Esophagus mucosa (tissue), 1 donor: ENCODE data around the gene CEBPE. TPM values are rescaled to one million over a fixed set of nuclear protein-coding genes. Genes with fewer than 3 reads are reported as not detected.
A peak's percentile ranks its signal among the peaks of the same experiment; 100 is the strongest.

Experiments used
- ATAC-seq: fragments of 200-7000 bp; cut with Tn5 transposase; one replicate; pipeline ENCODE4 v1.9.1; 2020
- total RNA-seq: library from RNA; stranded (reverse); gene quantifications from one replicate; pipeline ENCODE4 v1.2.4, GENCODE V29; 2023
- donor health status: DM: yes; HTN: yes; CAD: no.

The CEBPE gene
- total RNA-seq, 1 donor from 2014 or later: not detected

DNA sequence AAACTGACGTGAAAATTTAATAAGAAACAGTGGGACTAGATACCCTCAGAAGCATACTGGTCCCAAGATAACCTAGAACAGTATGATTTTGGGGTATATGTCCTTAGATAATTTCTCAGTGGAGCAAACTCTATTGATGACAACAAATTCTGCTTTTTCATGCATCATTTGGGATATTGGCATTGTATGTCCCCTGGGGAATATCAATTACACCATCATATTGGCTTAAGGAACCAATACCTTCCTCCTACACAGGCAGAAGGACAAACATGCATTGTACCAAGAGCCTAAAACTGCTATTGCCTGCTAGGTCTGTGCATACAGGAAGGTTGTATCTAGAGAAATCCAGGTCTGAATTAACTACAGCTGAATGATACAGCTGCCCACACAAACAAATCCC lies 44.1 kb downstream of the CEBPE start:
- ATAC-seq: no peak

DNA sequence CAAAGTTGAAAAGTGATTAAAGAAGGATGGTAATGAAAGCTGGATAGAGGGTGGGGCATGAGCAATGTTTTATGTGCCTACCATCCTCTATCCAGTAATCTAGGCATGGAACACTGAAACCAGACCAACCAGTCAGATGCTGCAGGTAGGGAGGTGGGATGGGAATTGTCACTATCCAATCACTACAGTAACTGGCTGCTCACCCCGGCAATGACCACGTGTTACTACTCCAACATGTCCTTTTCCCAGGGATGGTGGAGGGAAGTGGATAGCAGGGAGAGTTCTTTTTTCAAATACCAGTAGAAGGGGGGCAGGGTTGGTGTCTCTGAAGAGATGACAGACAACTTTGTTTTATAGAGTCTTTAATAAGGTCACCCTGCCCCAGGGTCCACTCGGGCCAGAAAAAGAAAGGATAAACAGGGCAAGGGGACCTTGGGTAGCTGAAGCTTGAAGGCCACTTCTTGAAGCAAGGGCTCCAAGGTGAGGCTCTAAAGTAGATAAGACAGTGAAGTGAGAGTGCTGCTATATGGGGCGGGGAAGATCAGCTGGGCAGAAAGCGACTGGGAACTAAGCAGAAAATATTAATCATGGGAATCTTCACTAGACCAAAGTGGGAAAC lies 47.0 kb downstream of the CEBPE start:
- ATAC-seq: peak; percentile 76

DNA sequence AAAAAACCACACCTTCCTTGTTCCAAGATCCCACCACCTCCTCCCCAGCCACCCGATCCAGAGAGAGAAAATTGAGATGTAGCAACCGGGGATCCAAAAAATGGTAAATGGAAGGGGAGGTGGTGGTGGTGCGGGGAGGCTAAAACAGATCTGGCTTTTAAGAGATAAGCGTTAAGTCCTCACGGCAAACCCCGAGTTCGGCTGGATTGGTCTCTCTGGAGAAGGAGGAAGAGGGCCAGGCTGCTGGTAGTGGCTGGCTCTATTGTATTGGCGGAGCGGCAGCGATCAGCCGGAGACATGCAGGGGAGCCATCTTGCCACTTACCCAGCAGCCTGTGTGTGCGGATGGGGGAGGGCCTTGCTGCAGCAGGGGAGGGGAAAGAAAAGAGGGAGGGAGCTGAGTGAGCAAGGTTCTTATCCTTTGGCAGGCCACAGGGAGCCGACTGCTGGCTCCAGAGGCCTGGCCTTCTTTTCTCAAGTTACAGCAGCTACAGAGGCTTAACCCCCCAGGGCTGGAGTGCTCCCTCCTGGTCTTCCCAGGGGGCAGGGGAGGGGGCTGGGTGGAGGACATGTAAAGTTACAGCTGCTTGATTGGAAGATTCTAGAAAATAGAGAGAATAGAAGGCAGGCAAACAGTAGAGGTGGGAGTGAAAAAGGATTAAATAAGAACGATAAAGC lies 47.7 kb downstream of the CEBPE start:
- peak; percentile 82 for ATAC-seq

DNA sequence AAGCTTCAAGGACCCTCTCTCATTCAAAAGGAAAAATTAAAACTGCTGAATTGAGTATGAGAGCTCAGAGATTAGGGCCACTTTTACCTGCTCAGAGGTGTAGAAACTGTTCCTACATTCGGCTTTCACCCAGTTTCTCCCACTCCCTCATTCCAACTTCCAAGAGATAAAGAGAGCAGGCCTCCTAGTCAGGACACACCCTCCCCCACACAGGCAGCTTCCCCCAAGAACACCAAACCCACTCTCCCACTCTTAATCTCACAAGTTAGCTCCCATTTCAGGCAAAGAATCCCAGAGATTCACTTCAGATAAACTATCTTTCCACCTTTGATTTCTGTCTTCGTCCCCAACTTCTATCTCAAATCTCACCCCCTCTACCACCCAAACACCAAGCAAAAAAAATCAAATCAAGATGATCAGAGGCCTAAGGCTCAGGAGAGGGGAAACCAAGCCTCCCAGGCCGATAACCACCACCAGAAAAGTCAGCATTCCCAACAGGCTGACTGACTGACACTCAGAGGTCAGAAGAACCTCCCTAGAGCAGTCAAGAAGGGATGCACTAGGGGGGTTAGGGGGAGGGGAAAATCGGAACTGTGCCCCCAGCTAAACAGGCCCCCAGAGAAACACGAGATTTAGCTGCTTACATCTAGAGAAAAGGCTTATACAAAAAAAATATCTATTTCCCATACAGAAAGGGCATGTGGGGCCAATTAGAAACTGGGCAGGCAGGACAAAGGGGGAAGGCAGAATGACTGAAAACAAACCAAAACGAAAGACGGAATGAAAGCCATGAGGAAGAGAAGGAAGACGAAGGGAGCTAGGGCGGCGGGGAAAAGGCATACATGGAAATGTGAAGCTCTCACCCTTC lies 48.6 kb downstream of the CEBPE start:
- no peak for ATAC-seq

DNA sequence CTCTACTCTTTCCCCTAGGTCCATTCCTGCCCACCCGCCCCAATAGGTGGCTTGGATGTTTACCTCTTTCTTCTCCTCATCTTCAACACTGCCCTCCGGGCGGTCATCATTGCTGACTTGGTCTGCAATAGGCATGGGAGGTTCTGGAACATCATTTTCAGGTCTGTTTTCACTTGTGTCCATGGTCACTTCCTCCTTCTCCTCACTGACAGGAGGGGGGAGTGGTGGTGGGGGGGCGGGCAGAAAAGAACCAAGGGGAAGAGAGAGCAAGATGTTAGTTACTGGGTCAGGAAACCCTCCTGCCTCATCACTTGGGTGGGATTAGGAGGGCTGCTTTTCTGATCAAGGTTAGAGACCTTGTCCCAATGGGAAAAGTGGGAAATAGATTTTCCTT lies 49.6 kb downstream of the CEBPE start:
- ATAC-seq: no peak

DNA sequence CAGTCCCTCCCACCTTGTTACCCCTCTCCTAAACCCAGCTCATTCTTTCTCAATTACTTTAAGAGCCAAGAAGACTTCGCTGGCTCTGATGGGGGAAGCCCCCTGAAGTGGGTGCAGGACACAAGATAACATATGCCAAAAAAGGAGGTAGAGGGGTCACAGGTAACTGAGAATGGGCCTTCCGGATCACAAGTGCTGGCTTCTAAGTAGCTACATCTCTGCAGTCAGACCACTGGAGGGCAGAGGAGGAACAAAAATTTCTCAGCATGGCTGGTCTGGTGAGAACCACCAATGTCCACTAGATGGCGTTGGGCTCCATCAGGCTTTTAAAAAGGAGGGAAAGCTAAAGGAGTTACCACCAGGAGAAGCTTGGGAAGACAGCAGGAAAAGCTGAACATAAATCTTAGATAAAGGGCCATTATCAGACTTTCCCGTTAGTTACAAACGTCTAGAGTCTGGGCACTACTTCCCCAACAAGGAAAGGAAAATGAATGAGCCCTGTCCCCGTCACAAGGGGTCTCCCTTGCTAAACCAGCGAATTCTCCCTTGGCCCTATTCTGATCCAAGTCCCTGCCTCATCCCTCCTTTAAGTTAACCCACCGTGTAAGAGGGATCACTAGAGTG lies 50.2 kb downstream of the CEBPE start:
- ATAC-seq: peak; percentile 73

DNA sequence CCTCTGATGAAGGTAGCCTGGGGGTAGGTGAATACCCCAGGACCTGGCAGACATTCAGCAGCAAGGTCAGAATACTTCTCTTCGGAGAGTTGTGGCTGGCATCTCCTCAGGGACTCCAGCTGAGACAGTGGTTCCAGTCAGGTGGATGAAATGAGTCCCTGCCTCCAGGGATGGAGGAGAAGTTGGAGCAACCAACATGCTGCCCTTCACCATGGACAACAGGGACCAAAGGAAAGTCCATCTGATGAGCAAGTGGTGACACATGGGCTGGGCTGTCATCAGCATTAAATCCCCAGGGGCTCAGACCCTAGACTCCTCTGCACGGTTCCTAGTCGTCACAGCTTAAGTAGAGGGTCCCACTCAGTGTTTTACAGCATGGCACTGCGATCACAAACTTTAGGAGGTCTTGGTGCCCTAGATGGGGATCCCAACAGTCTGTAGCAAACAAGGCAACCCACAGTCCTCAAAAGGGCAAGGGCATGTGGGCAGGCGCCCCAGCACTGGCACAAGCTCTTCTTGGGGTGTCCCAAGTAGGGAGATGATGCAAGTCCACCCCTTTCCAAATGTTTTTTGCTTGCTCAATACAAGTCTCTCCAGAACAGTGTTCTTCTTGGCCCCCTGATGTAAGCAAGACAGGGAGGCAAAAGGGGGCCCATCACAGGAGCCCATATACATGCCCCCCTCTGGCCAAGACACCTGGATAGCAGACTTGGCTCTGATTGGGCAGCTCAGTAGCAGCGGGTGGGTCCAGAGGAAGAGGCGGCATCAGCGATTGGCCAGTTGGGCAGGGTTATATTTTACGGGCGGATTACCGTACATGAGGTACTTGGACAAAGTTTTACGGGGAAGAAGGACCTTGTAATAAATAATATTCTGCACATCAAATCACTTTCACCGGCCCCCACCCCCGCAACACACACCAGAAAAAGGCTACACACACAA lies 50.9 kb downstream of the CEBPE start:
- ATAC-seq: no peak

Other genes with a start within 250 kb of the CEBPE start
- gene LRP10, start 247.5 kb downstream of the CEBPE start, total RNA-seq: 173 TPM
- 0.32 TPM for gene REM2, start 236.0 kb downstream of the CEBPE start, total RNA-seq
- gene RBM23, start 200.1 kb downstream of the CEBPE start, total RNA-seq: 35.4 TPM
- 65.4 TPM for gene PRMT5, start 189.9 kb downstream of the CEBPE start, total RNA-seq
- 32.9 TPM for gene HAUS4, start 162.2 kb downstream of the CEBPE start, total RNA-seq
- gene AJUBA, start 136.7 kb downstream of the CEBPE start, total RNA-seq: 26.6 TPM
- 4.6 TPM for gene C14orf93, start 109.1 kb downstream of the CEBPE start, total RNA-seq
- 105 TPM for gene PSMB5, start 84.4 kb downstream of the CEBPE start, total RNA-seq
- not detected for gene PSMB11, start 77.0 kb downstream of the CEBPE start, total RNA-seq
- 3.4 TPM for gene CDH24, start 61.7 kb downstream of the CEBPE start, total RNA-seq
- 82.5 TPM for gene ACIN1, start 24.1 kb downstream of the CEBPE start, total RNA-seq
- gene C14orf119, start 23.8 kb downstream of the CEBPE start, total RNA-seq: 34.7 TPM
- not detected for gene CIROP, start 14.3 kb downstream of the CEBPE start, total RNA-seq
- gene SLC7A8, start 64.4 kb upstream of the CEBPE start, total RNA-seq: 51.1 TPM
- gene RNF212B, start 118.7 kb upstream of the CEBPE start, total RNA-seq: not detected
- 9.6 TPM for gene HOMEZ, start 166.9 kb upstream of the CEBPE start, total RNA-seq
- gene PPP1R3E, start 183.6 kb upstream of the CEBPE start, total RNA-seq: 5.1 TPM
- 29.1 TPM for gene BCL2L2, start 187.6 kb upstream of the CEBPE start, total RNA-seq
- 77.7 TPM for gene PABPN1, start 202.2 kb upstream of the CEBPE start, total RNA-seq
- gene SLC22A17, start 233.6 kb upstream of the CEBPE start, total RNA-seq: 2.0 TPM
- 27.6 TPM for gene EFS, start 245.9 kb upstream of the CEBPE start, total RNA-seq